Loucy (cell line): ENCODE measurements around the gene TUT7.
"Not testable (repeated sequence)": the region's sequence is repeated elsewhere in the genome, so short reads cannot be mapped to it uniquely, and the experiment has no call there.

Experiments used
- H2AFZ ChIP-seq: fragments of 200-600 bp; sonication (generic); 2 replicates; pipeline ENCODE4 v1.6.0; 2016; ENCODE audit warnings: antibody characterized with exemption, mild to moderate bottlenecking, low read length, moderate library complexity
- H3F3A ChIP-seq: fragments of 200-600 bp; 2 replicates; pipeline ENCODE4 v1.6.0; 2016; ENCODE audit warnings: antibody characterized with exemption, low read depth, mild to moderate bottlenecking
- H3K27me3 ChIP-seq: fragments of 200-600 bp; sonication (generic); 2 replicates; pipeline ENCODE4 v1.6.1; 2014; ENCODE audit warnings: low read length, mild to moderate bottlenecking; ENCODE audit not compliant: insufficient read depth, poor library complexity, severe bottlenecking
- H3K36me3 ChIP-seq: fragments of 200-600 bp; sonication (generic); 2 replicates; pipeline ENCODE4 v1.6.1; 2016; ENCODE audit warnings: low read length; ENCODE audit not compliant: insufficient read depth
- H3K4me1 ChIP-seq: fragments of 200-600 bp; sonication (generic); 2 replicates; pipeline ENCODE4 v1.5.1; 2014; ENCODE audit warnings: low read length, mild to moderate bottlenecking; ENCODE audit not compliant: insufficient read depth, poor library complexity, severe bottlenecking
- H3K4me2 ChIP-seq: fragments of 200-600 bp; sonication (generic); 2 replicates; pipeline ENCODE4 v1.6.0; 2014; ENCODE audit warnings: antibody characterized with exemption, low read length, low read depth, mild to moderate bottlenecking; ENCODE audit not compliant: poor library complexity, severe bottlenecking
- H3K4me3 ChIP-seq: fragments of 200-600 bp; sonication (generic); 2 replicates; pipeline ENCODE4 v1.5.1; 2014; ENCODE audit warnings: low read length, mild to moderate bottlenecking, mixed read lengths; ENCODE audit not compliant: poor library complexity, severe bottlenecking
- H3K79me2 ChIP-seq: fragments of 200-600 bp; sonication (generic); 2 replicates; pipeline ENCODE4 v1.6.1; 2014; ENCODE audit warnings: low read length; ENCODE audit not compliant: insufficient read depth
- H3K9ac ChIP-seq: fragments of 200-600 bp; sonication (generic); 2 replicates; pipeline ENCODE4 v1.6.0; 2014; ENCODE audit warnings: mild to moderate bottlenecking, low read depth, low read length, moderate library complexity; ENCODE audit not compliant: poor library complexity, severe bottlenecking
- H3K9me2 ChIP-seq: fragments of 200-600 bp; sonication (generic); replicated peaks from 2 replicates; pipeline ENCODE4 v1.6.1; 2016; ENCODE audit warnings: low read depth, low read length, mixed read lengths
- H3K9me3 ChIP-seq: fragments of 200-600 bp; sonication (generic); 2 replicates; pipeline ENCODE4 v1.6.1; 2014; ENCODE audit warnings: mild to moderate bottlenecking, antibody characterized with exemption, low read length, low read depth; ENCODE audit not compliant: insufficient read depth
- H4K20me1 ChIP-seq: fragments of 200-600 bp; sonication (generic); 2 replicates; pipeline ENCODE4 v1.6.0; 2014; ENCODE audit warnings: antibody characterized with exemption, low read length, mild to moderate bottlenecking; ENCODE audit not compliant: insufficient read depth, poor library complexity, severe bottlenecking
- EZH2phosphoT487 ChIP-seq: fragments of 200-600 bp; IDR thresholded peaks from 2 replicates; pipeline ENCODE4 v1.6.1; 2018; ENCODE audit warnings: antibody characterized with exemption, mild to moderate bottlenecking, moderate library complexity, borderline replicate concordance
- TF ChIP-seq, protein P1 (sequence below): fragments of 200-600 bp; sonication (generic); conservative IDR thresholded peaks from 2 replicates; pipeline ENCODE4 v1.5.1; 2014; ENCODE audit warnings: mild to moderate bottlenecking, antibody characterized with exemption, low read length

TUT7 gene

DNA sequence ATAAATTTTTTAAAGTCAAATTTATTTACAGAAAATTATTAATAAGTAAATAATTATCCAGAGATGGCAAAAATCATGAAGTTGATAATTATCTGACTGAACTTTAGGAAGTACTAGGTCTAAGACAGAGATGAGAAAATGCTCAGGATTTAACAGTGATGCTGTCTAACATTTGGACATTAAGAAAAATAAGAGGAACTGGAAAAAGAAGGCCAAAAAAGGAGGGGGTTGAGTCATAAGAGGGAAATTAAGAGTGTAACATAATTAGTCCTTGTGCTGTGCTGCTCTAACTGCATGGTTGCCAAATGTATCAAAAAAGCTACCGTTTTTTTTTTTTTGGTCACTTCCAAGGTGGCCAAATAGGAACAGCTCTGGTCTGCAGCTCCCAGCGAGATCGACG lies 35.4 kb upstream of the TUT7 start:
- Histone ChIP-seq H3K9ac (no peak overlapping the region), H3K9me2 (no peaks in the 10 kb centered on the region), H3K79me2 (no peaks in the 10 kb centered on the region), H4K20me1 (no peaks in the 10 kb centered on the region), H3K36me3 (no peaks in the 10 kb centered on the region), H3K4me2 (no peak overlapping the region), H3K4me3 (no peak overlapping the region), H2AFZ (no peak overlapping the region), H3F3A (no peaks in the 10 kb centered on the region), H3K27me3 (no peaks in the 10 kb centered on the region), H3K9me3 (no peaks in the 10 kb centered on the region), H3K4me1 (no peaks in the 10 kb centered on the region)
- TF ChIP-seq, protein P1, sequence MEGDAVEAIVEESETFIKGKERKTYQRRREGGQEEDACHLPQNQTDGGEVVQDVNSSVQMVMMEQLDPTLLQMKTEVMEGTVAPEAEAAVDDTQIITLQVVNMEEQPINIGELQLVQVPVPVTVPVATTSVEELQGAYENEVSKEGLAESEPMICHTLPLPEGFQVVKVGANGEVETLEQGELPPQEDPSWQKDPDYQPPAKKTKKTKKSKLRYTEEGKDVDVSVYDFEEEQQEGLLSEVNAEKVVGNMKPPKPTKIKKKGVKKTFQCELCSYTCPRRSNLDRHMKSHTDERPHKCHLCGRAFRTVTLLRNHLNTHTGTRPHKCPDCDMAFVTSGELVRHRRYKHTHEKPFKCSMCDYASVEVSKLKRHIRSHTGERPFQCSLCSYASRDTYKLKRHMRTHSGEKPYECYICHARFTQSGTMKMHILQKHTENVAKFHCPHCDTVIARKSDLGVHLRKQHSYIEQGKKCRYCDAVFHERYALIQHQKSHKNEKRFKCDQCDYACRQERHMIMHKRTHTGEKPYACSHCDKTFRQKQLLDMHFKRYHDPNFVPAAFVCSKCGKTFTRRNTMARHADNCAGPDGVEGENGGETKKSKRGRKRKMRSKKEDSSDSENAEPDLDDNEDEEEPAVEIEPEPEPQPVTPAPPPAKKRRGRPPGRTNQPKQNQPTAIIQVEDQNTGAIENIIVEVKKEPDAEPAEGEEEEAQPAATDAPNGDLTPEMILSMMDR: no peak
- no peak for TF ChIP-seq EZH2phosphoT487

DNA sequence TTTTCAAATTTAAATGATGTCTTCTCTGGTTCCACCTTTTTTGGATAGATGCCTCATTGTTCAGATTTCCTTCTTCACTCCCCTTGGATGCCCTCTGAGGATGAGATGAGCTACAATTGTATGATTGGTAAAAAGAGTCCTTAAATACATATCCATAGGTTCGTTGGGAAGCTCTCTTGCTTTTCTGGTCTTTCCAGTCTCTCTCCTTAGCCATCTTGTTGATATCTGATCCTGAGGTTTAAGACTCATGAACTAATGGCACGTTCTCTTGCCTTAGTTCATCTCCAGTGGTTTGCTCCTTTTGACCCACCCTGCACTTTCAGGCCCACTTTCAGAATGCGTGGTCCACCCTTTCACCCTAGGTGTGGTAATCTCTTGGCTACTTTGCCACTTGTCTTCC lies 33.2 kb upstream of the TUT7 start:
- Histone ChIP-seq H3K9ac (no peak overlapping the region), H3F3A (no peaks in the 10 kb centered on the region), H3K36me3 (no peaks in the 10 kb centered on the region), H4K20me1 (no peaks in the 10 kb centered on the region), H3K4me1 (no peaks in the 10 kb centered on the region), H3K27me3 (no peaks in the 10 kb centered on the region), H2AFZ (no peak overlapping the region), H3K9me2 (no peaks in the 10 kb centered on the region), H3K9me3 (0 out of 2 replicates have a peak, but pooled peaks cover 4% of the 10 kb centered on the region), H3K4me2 (no peak overlapping the region), H3K4me3 (no peak overlapping the region), H3K79me2 (no peaks in the 10 kb centered on the region)
- TF ChIP-seq, protein P1: no peak
- TF ChIP-seq EZH2phosphoT487: no peak

DNA sequence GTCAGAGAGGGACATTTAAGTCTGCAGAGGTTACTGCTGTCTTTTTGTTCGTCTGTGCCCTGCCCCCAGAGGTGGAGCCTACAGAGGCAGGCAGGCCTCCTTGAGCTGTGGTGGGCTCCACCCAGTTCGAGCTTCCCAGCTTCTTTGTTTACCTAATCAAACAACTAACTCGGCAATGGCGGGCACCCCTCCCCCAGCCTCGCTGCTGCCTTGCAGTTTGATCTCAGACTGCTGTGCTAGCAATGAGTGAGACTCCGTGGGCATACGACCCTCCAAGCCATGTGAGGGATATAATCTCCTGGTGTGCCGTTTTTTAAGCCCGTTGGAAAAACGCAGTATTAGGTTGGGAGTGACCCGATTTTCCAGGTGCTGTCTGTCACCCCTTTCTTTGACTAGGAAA lies 28.8 kb upstream of the TUT7 start:
- H4K20me1 ChIP-seq, H3K9me2 ChIP-seq, H2AFZ ChIP-seq, H3K36me3 ChIP-seq, H3K9me3 ChIP-seq, H3K79me2 ChIP-seq, H3K27me3 ChIP-seq, H3K4me3 ChIP-seq, H3K4me2 ChIP-seq, H3K4me1 ChIP-seq, H3F3A ChIP-seq, H3K9ac ChIP-seq: not testable (repeated sequence)

DNA sequence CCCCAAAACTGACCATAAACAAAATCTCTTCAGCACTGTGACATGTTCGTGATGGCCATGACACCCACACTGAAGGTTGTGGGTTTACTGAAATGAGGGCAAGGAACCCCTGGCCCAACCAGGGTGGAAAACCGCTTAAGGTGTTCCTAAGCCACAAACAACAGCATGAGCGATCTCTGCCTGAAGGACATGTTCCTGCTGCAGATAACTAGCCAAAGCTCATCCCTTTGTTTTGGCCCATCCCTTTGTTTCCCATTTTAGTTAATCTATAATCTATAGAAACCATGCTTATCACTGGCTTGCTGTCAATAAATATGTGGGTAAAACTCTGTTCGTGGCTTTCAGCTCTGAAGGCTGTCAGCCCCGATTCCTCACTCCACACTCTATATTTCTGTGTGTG lies 21.8 kb upstream of the TUT7 start:
- Histone ChIP-seq H3F3A (no peaks in the 10 kb centered on the region), H3K4me1 (no peaks in the 10 kb centered on the region), H2AFZ (no peak overlapping the region), H3K9me2 (no peaks in the 10 kb centered on the region), H3K36me3 (no peaks in the 10 kb centered on the region), H3K4me2 (no peak overlapping the region), H3K9me3 (no peaks in the 10 kb centered on the region), H3K79me2 (no peaks in the 10 kb centered on the region), H3K4me3 (no peak overlapping the region), H3K27me3 (no peaks in the 10 kb centered on the region), H4K20me1 (no peaks in the 10 kb centered on the region), H3K9ac (no peak overlapping the region)
- TF ChIP-seq EZH2phosphoT487: no peak
- TF ChIP-seq, protein P1: no peak
